Activated CD4-positive, alpha-beta T cell treated with anti-CD3 and anti-CD28 coated beads for 4 hours (primary cell): Measurements from ENCODE around the gene FNBP1L.

Experiments used
- DNase-seq, 2 donors: peaks; one replicate each; pipeline ENCODE4 v3.0.0-alpha.2; 2020

The FNBP1L gene

GRCh38 chr1:93447481-93448291, at the start of gene FNBP1L:
FNBP1L (plus strand) TSS chr1:93448118; CDS start chr1:93448282, 164 bp downstream.
- DNase-seq: peak; percentile 67 to 68

- no peak for DNase-seq
Observed at GRCh38 chr1:93399781-93400180, 48.1 kb upstream of the FNBP1L start.

DNA sequence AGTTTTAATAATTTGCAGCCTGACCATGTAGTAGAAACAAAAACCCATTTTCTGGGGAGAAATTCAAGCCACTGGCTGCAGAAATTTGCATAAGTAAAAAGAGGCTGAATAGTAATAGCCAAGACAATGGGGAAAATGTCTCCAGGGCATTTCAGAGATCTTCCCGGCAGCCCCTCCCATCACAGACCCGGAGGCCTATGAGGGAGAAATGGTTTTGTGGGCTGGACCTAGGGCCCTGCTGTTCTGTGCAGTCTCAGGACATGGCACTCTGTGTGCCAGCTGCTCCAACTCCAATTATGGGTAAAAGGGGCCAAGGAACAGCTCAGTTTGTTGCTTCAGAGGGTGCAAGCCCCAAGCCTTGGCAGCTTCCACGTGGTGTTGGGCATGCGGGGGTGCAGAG, 39.7 kb upstream of the FNBP1L start:
- no peak for DNase-seq

DNA sequence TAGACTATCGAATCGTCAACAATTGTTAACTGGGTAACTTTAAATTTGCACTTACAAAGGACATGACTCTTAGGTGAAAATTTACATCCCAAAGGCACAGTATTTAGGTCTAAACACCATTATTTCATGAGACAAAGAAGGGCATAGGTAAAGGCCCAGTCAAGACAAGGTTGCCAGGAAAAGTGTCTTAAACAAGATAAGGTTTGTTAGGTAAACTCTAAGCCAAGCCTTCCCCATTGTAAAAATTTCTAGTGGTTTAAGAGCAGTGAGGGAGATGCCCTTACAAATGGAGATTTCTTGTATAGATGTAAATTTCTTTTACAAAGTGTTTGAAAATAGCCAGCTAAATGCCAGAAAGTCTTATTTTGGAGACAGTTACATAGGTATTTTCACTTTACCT, 36.9 kb upstream of the FNBP1L start:
- no peak for DNase-seq

DNA sequence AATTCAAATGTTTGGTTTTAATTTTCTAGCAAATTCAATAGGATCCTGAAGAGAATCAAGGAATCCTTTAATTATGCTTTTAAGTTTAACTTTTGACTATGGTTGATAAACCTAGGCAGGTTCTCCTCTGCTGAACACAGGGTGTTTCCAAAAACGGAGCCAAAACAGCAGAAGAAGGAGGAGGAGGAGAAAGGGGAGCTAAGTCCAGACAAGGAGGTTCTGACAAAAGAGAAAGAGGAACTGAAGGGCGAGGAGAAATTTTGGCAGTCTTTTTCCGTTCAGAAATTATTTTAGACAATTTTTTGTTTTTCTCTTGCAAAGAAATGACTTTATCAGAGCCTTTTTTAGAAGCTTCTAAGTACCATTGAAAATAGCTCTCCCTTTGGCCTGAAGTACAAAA, 33.2 kb upstream of the FNBP1L start:
- DNase-seq: no peak

DNA sequence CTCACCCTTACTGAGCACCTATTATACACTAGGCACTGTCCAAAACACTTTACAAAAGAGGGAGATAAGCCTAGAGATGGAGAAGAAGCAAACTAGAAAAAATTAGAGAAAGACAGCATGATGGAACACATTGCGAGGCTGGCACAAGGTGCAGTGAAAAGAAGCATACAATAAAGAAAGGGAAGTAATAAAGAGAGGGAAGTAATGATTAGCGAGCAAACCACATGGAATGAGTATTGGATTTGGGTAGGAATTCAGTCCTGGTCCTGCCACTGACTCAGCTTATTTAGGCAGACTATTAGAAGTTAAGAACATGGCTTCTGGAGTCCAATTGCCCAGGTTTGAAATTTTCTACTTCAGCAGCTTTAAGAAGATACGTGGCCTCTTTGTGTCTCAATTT, 32.6 kb upstream of the FNBP1L start:
- no peak for DNase-seq

DNA sequence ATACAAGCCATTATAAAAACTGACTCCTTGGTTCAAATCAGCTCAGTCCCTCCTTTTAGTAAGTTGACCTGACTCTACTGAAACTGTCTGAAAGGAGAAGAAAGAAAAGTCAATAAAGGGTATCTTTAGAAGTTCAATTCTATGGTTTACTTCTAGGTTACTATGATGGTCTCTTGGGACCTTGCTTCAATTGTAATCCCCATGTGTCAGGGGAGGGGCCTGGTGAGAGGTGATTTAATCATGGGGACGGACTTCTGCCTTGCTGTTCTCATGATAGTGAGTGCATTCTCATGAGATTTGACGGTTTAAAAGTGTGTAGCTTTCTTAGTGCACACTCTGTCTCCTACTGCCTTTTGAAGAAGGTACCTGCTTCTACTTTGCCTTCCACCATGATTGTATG, 31.7 kb upstream of the FNBP1L start:
- no peak for DNase-seq

DNA sequence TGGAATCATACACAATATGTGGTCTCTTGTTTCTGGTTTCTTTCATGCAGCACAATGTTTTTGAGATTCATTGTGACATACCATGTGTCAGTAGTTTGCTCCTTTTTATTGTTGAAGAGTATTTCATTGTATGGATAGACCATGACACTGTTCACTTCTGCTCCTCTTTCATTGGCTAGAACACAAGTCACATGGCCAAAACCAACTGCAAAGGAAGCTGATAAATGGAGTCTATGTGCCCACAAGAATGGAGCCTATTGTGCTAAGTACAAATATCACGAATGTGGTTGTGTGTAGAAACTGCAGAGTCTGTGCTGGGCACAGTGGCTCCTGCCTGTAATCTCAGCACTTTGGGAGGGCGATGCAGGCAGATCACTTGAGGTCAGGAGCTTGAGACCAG, 28.6 kb upstream of the FNBP1L start:
- DNase-seq: no peak

GRCh38 chr1:93420400-93420799, 27.5 kb upstream of the FNBP1L start:
- no peak for DNase-seq

GRCh38 chr1:93426181-93426580, 21.7 kb upstream of the FNBP1L start:
- DNase-seq: no peak

GRCh38 chr1:93427656-93428055, 20.3 kb upstream of the FNBP1L start:
- no peak for DNase-seq

DNA sequence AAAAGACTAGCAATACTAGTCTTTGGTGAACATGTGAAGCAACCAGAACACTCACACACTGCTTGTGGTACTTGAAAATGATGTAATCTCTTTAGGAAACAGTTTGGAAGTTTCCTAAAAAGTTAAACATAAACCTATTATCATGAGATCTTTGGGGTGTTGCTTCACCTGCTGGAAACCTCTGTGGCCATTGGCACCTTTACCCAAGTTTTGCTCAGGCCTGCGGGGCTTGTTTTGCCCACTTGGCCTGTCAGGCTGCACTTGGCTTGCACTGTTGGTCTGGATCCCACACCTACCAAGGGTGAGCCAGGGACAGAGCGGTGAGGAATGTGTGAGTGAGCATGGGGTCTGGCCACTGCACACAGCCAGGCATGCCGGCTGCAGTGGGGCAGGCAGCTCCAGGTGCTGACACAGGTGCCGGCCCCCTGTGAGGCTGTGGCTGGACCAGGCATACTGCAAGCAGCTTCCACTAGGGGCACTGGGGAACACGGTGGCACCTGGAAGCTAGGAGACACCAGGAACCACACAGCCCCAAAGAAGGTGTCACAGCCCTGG, 14.4 kb upstream of the FNBP1L start:
- no peak for DNase-seq

DNA sequence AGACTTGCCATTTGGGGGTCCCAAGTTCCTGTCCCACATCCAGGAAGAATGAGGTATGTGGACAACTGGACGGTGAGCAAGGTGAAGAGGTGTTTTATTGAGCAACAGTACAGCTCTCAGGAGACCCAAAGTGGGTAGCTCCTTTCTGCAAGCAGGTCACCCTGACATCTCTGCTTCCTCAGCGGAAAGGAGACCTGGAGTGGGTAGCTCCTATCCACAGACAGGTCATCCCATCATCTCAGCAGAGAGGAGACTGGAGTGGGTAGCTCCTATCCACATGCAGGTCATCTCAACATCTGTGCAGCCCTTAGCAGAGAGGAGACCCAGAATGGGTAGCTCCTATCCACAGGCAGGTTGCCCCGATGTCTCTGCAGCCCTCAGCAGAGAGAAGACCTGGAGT, 13.8 kb upstream of the FNBP1L start:
- no peak for DNase-seq

GRCh38 chr1:93434987-93435386, 12.9 kb upstream of the FNBP1L start:
- no peak for DNase-seq

- DNase-seq: no peak
Observed at GRCh38 chr1:93435443-93435842, 12.5 kb upstream of the FNBP1L start.

DNA sequence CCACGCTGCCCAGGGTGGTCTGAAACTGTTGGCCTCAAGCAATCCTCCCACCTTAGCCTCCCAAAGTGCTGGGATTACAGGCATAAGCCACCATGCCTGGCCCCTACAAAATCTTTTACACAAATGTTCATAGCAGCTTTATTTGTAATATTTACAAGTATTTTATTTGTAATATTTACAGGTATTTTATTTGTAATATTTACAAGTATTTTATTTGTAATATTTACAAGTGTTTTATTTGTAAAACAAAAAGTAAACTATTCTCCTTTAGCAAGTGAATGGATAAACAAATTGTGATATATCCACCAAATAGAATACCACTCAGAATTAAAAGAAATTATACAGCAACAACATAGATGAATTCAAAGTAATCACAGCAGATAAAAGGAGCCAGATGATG, 11.4 kb upstream of the FNBP1L start:
- DNase-seq: no peak

GRCh38 chr1:93437976-93438605, 9.8 kb upstream of the FNBP1L start:
- no peak for DNase-seq

- no peak for DNase-seq
Observed at GRCh38 chr1:93438716-93439115, 9.2 kb upstream of the FNBP1L start.

- no peak for DNase-seq
Observed at GRCh38 chr1:93440272-93440671, 7.6 kb upstream of the FNBP1L start.

GRCh38 chr1:93440706-93441105, 7.2 kb upstream of the FNBP1L start:
- no peak for DNase-seq

DNA sequence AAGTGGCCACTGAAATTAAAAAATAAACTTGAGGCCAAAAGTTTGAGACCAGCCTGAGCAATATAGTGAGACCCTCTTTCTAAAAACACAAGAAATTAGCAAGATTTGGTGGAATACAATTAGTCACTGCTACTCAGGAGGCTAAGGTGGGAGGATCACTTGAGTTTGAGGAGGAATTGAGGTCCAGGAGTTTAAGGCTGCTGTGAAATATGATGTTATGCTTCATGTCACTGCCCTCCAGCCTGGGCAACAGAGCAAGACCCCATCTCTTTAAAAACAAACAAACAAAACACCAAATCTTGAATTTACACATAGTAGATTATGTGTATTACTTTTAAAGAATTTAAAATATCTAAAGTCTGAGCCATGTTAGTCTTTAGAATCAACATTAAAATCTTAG, 6.3 kb upstream of the FNBP1L start:
- DNase-seq: no peak

GRCh38 chr1:93442008-93442666, 5.8 kb upstream of the FNBP1L start:
- no peak for DNase-seq

GRCh38 chr1:93442741-93443140, 5.2 kb upstream of the FNBP1L start:
- DNase-seq: no peak

DNA sequence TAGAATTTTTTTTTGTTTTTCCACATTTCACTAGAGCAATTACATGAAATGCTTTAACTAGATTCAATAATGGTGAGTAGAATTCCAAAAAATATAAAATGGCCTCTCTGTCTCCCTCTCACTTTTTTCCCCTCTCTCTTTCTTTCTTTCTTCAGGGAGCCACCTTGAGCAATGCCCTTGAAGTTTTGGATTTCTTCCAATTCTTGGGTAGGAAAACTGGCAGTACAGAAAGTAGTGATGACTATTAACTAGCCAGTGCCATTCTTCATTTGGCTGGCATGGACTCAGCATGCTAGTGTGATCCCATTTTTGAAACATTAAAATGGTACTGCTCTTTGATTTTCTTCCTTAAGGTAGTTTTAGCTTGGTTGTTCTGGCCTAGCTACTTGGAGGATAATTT, 4.5 kb upstream of the FNBP1L start:
- DNase-seq: no peak
